Heart right ventricle (tissue), 16 donors: ENCODE results near the gene GPR61. TPM values are rescaled to one million over a fixed set of nuclear protein-coding genes. Genes with fewer than 3 reads are reported as not detected.
A peak's percentile ranks its signal among the peaks of the same experiment; 100 is the strongest.

ENCODE experiments used
- ATAC-seq, 8 donors: fragments of 200-7000 bp; cut with Tn5 transposase; one replicate each; pipeline ENCODE4 v1.9.1; 2020; ENCODE audit warnings: mild to moderate bottlenecking in 8 of 8, moderate library complexity in 8 of 8, moderate number of reproducible peaks in 1 of 8
- DNase-seq, 2 donors: peaks; one replicate each; pipeline ENCODE4 v3.0.0-alpha.2; 2020
- H3K27ac ChIP-seq, 10 donors: fragments of 200-600 bp; sonication (generic) in 2 of 10; one replicate each; pipeline versions ENCODE4 v1.5.0 to v1.8.0; 2020 to 2022; ENCODE audit warnings: mild to moderate bottlenecking in 3 of 10
- H3K27me3 ChIP-seq, 7 donors: fragments of 200-600 bp; one replicate each; pipeline ENCODE4 v1.8.0; 2021 to 2022; ENCODE audit warnings: mild to moderate bottlenecking in 2 of 7
- H3K36me3 ChIP-seq, 9 donors: fragments of 200-600 bp; sonication (generic) in 1 of 9; one replicate each; pipeline versions ENCODE4 v1.5.0 to v1.8.0; 2020 to 2022; ENCODE audit warnings: mild to moderate bottlenecking in 2 of 9
- H3K4me1 ChIP-seq, 9 donors: fragments of 200-600 bp; sonication (generic) in 1 of 9; one replicate each; pipeline versions ENCODE4 v1.5.0 to v1.8.0; 2020 to 2022; ENCODE audit warnings: mild to moderate bottlenecking in 4 of 9
- H3K4me3 ChIP-seq, 10 donors: fragments of 200-600 bp; sonication (generic) in 2 of 10; one replicate each; pipeline versions ENCODE4 v1.5.0 to v1.8.0; 2020 to 2022; ENCODE audit warnings: mild to moderate bottlenecking in 7 of 10, moderate library complexity in 2 of 10
- H3K9me3 ChIP-seq, 11 donors: fragments of 200-600 bp in 10 of 11; sonication (generic) in 2 of 11; one replicate each; pipeline versions ENCODE4 v1.5.0 to v1.8.0; 2013 to 2022; ENCODE audit warnings: mild to moderate bottlenecking in 2 of 11, control low read depth in 1 of 11, moderate library complexity in 1 of 11
- WGBS, 2 donors: extraction: QIAGEN DNeasy Blood & Tissue Kit; methylation state at CpG; one replicate each; pipeline ENCODE4 v1.1.7; 2013; ENCODE audit warnings: inconsistent platforms in 1 of 2; 5-methylcytosine and 5-hydroxymethylcytosine counted together
- intact Hi-C, 10 donors: fragments of 100-400 bp; cut with DNase I; formaldehyde crosslinking; loops; one replicate each; pipeline versions ENCODE4 v1.11.1 to v1.14.2; 2022
- polyA plus RNA-seq, 2 donors: library from polyadenylated mRNA; stranded (reverse); fragments of 200-250 nt; gene quantifications; one replicate each; pipeline ENCODE4 v1.2.3, GENCODE V29; 2013
- total RNA-seq, 10 donors: library from RNA; stranded (reverse); fragmentation: NEBNext Ultra II Directional in 3 of 10; extraction: Animal tissue kit (Norgen Biotek cat#: 25700) in 3 of 10; gene quantifications; one replicate each; pipeline versions ENCODE4 v1.2.1 to v1.2.4, GENCODE V29; 2021 to 2023
- TF ChIP-seq, protein P1 (sequence below), 9 donors: fragments of 200-600 bp; sonication (generic) in 2 of 9; IDR thresholded peaks; one replicate each; pipeline versions ENCODE4 v1.5.0 to v1.8.0; 2021 to 2022; ENCODE audit warnings: antibody characterized with exemption in 9 of 9, mild to moderate bottlenecking in 5 of 9, moderate library complexity in 1 of 9
- donor health status: Arrhythmogenic right ventricular cardiomyopathy.
- donor health status: ischemic (EF 13 %, LVEDD 7.1; RV severe dilation, severe dysfunction).
- donor health status: healthy with polysubstance abuse.
- donor health status: DM: no; HTN: yes; CAD: no.
- donor health status: DM: no; HTN: no; CAD: no.
- donor health status: ischemic (EF 25% LVEDD 6.9; RV normal size, moderate dysfunction).
- donor health status: ischemic (EF 25% LVEDD 5.7; RV mildly dilated, moderate dysfunction).
- donor health status: healthy.
- donor health status: DM: yes; HTN: yes; CAD: no.
- donor health status: Ischemic cardiomyopathy.
- donor health status: ischemic (EF 35%, LVEDD 5.7; RV mildly dilated, moderate dysfunction).
- donor health status: nonischemic (EF 11% LVEDD 7.7; RV severe dilation, severe dysfunction).
- donor health status: DM: yes; HTN: yes; CAD: no.
- donor health status: PGD.
- donor health status: ischemic (EF 29% LVEDD 5.4; RV normal size, mild dysfunction).
- donor health status: nonischemic (EF 23%, LVEDD 6.1; RV moderate dilation, normal function).

GPR61 gene
- total and polyA plus RNA-seq, 12 donors: 0.11 to 1.0 (median 0.31) TPM; not detected in 4

DNA sequence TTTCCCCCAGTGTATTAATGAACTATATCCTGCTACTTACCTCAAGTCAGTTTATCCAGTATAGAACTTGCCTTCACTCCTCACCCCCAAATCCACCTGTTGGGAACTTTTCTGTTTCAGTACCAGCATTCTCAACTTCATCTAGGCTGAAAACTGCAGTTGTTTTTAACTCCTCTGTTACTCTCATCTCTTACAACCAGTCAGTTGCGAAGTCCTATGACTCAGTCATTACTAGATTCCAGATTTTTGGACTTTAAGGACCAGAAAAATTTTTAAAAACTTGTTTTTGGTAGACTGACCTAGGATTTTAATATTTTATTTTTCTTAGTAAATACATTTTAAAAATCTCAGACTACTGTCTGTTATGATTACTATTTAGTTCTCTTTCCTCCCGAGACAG lies 16.9 kb downstream of the GPR61 start:
- ATAC-seq (no peak), DNase-seq (no peak)
- 97 to 98% methylated on average over 2 of the region's 2 CpGs for WGBS, 2 donors
- Histone ChIP-seq H3K4me1 (peaks cover 0 to 89% (median 46%) of the 10 kb centered on the region in 9 donors), H3K36me3 (no peaks in the 10 kb centered on the region), H3K27me3 (no peaks in the 10 kb centered on the region), H3K27ac (peak overlapping the region in 2 of 10 donors; percentile 1 to 42), H3K4me3 (no peak overlapping the region), H3K9me3 (no peaks in the 10 kb centered on the region)
- TF ChIP-seq, protein P1, sequence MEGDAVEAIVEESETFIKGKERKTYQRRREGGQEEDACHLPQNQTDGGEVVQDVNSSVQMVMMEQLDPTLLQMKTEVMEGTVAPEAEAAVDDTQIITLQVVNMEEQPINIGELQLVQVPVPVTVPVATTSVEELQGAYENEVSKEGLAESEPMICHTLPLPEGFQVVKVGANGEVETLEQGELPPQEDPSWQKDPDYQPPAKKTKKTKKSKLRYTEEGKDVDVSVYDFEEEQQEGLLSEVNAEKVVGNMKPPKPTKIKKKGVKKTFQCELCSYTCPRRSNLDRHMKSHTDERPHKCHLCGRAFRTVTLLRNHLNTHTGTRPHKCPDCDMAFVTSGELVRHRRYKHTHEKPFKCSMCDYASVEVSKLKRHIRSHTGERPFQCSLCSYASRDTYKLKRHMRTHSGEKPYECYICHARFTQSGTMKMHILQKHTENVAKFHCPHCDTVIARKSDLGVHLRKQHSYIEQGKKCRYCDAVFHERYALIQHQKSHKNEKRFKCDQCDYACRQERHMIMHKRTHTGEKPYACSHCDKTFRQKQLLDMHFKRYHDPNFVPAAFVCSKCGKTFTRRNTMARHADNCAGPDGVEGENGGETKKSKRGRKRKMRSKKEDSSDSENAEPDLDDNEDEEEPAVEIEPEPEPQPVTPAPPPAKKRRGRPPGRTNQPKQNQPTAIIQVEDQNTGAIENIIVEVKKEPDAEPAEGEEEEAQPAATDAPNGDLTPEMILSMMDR (IDR thresholded peaks at IDR 0.05): no peak
- intact Hi-C loops: no loop called here

DNA sequence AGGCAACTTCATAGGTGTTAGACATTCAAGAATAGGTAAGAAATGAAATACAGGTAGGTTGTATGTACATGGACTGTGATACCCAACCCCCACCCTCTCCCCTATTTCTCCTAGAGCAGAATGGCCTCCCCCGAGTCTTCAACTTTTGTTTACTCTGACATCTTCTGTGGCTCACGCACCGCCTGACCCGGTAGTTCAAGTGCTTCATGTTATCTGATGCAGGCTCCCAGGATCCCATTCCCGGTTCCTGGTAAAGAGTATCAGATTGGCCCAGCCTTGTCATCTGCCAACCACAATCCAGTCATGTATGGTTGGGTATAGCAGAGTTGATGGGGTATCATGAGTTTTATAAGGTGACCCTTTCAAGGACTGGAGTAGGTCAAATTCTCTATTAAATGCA lies 17.8 kb downstream of the GPR61 start:
- Histone ChIP-seq H3K27me3 (no peaks in the 10 kb centered on the region), H3K4me3 (no peak overlapping the region), H3K4me1 (peaks cover 0 to 91% (median 54%) of the 10 kb centered on the region in 9 donors), H3K9me3 (no peaks in the 10 kb centered on the region), H3K36me3 (no peaks in the 10 kb centered on the region), H3K27ac (no peak overlapping the region)
- WGBS, 2 donors: 82 to 87% methylated on average over 5 of the region's 5 CpGs
- intact Hi-C loops: no loop called here
- DNase-seq: no peak
- TF ChIP-seq, protein P1 (IDR thresholded peaks at IDR 0.05): no peak
- ATAC-seq: no peak

DNA sequence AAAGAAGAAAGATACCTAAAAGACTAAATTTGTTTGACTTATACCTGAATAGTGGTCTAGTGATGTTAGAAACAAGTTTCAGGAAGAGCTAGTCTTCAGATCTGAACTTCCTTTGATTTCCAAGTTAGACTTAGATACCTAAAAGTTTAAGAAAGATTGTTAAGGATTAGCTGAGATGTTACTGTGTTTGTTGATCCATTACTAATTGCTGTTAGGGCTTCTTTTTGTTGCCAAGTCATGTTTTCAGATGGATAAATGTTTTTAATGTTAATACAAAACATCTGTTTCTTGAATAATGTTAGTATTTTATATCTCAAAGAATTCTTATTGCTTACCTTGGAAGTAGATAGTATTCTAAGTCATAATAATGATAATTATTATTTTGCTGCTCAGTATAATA lies 20.3 kb downstream of the GPR61 start:
- intact Hi-C loops: loop anchor here in 1 of 10 donors (2.0 kb wide), 1 partner anchor 19 kb away; no protein-coding TSS in a partner anchor
- ATAC-seq: no peak
- DNase-seq: no peak
- Histone ChIP-seq H3K27me3 (no peaks in the 10 kb centered on the region), H3K27ac (no peak overlapping the region), H3K4me1 (peaks cover 0 to 91% (median 69%) of the 10 kb centered on the region in 9 donors), H3K36me3 (no peaks in the 10 kb centered on the region), H3K4me3 (no peak overlapping the region), H3K9me3 (no peaks in the 10 kb centered on the region)
- TF ChIP-seq, protein P1 (IDR thresholded peaks at IDR 0.05): no peak

DNA sequence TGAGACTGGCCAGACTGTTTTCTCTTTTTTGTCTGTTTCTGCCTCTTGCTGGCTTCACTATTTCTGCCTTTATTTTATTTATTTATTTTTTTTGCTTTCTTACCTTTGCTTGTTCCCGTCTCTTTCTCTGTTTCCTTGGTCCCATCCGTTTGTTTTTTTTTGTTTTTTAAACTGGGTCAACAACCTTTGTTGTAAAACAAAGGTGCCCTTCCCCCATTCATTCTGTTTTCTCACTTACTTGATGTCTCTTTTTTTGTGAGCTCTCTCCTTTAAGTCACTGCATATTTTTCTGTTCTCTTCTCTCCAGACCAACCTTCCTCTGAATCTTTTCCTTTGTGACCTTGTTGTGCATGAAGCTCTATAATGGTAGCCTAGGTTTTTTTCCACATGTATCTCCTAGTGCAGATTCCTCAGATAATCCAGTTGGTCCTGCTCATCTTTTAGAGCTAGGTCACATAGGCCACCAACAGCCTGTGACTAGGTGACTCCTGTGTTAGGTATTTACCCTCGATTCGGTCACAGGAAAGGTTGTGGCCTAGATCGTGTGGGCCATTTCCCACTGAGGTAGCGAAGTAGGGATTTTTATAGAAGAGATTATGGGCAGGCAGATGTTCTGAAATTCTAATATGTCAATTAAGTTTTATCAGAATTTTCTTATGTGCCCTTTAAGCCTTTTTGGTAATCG lies 24.7 kb downstream of the GPR61 start:
- Histone ChIP-seq H3K9me3 (no peaks in the 10 kb centered on the region), H3K36me3 (no peaks in the 10 kb centered on the region), H3K4me3 (no peak overlapping the region), H3K27me3 (no peaks in the 10 kb centered on the region), H3K4me1 (peaks cover 0 to 97% (median 88%) of the 10 kb centered on the region in 9 donors), H3K27ac (no peak overlapping the region)
- 81 to 87% methylated on average over 7 of the region's 7 CpGs for WGBS, 2 donors
- no peak for ATAC-seq
- DNase-seq: no peak
- intact Hi-C loops: no loop called here
- TF ChIP-seq, protein P1 (IDR thresholded peaks at IDR 0.05): no peak
